GM19397 (cell line): Measurements from ENCODE around the gene INPP5A.
"Not testable (repeated sequence)": the region's sequence is repeated elsewhere in the genome, so short reads cannot be mapped to it uniquely, and the experiment has no call there.

Source experiments
- ATAC-seq: cut with Tn5 transposase; IDR thresholded peaks from one replicate; pipeline ENCODE4 v1.9.1; 2021; ENCODE audit warnings: mild to moderate bottlenecking, moderate library complexity; ENCODE audit not compliant: unreplicated experiment

INPP5A gene

GRCh38 chr10:132729810-132730572 lies 192.4 kb downstream of the INPP5A start:
- ATAC-seq = no peak

GRCh38 chr10:132730573-132730953 lies 193.0 kb downstream of the INPP5A start:
- no peak for ATAC-seq

GRCh38 chr10:132732518-132732917 lies 194.9 kb downstream of the INPP5A start:
- no peak for ATAC-seq

GRCh38 chr10:132733926-132734325 lies 196.3 kb downstream of the INPP5A start:
- ATAC-seq = no peak

- ATAC-seq = no peak
These were observed 197.8 kb downstream of the INPP5A start for GRCh38 chr10:132735341-132735775.

GRCh38 chr10:132735923-132736391 lies 198.4 kb downstream of the INPP5A start:
- no peak for ATAC-seq

- no peak for ATAC-seq
These were observed 199.9 kb downstream of the INPP5A start for GRCh38 chr10:132737390-132738048.

GRCh38 chr10:132738454-132739224 lies 201.1 kb downstream of the INPP5A start:
- ATAC-seq = no peak

GRCh38 chr10:132739225-132739613 lies 201.6 kb downstream of the INPP5A start:
- ATAC-seq = no peak

- ATAC-seq = no peak
These were observed 203.0 kb downstream of the INPP5A start for GRCh38 chr10:132740588-132740987.

- no peak for ATAC-seq
These were observed 204.7 kb downstream of the INPP5A start for GRCh38 chr10:132742167-132742836.

- ATAC-seq = no peak
These were observed 205.2 kb downstream of the INPP5A start for GRCh38 chr10:132742837-132743194.

- ATAC-seq = not testable (repeated sequence)
These were observed 205.8 kb downstream of the INPP5A start for GRCh38 chr10:132743196-132743924.

- no peak for ATAC-seq
These were observed 206.4 kb downstream of the INPP5A start for GRCh38 chr10:132743925-132744490.

- ATAC-seq = no peak
These were observed 207.3 kb downstream of the INPP5A start for GRCh38 chr10:132744839-132745238.

GRCh38 chr10:132745511-132745910 lies 207.9 kb downstream of the INPP5A start:
- ATAC-seq = no peak

GRCh38 chr10:132745971-132746370 lies 208.4 kb downstream of the INPP5A start:
- ATAC-seq = no peak

- ATAC-seq = no peak
These were observed 208.8 kb downstream of the INPP5A start for GRCh38 chr10:132746386-132746785.

- no peak for ATAC-seq
These were observed 209.4 kb downstream of the INPP5A start for GRCh38 chr10:132746801-132747625.
